NT2/D1 (cell line): Measurements from ENCODE around the gene ARHGEF39.
A peak's percentile ranks its signal among the peaks of the same experiment; 100 is the strongest.

Experiments
- DNase-seq: peaks from one replicate; pipeline ENCODE4 v3.0.0-alpha.2; 2011; ENCODE audit warnings: low read depth, low spot score
- H3K27me3 ChIP-seq: 2 replicates; pipeline ENCODE4 v1.6.0; 2011; ENCODE audit warnings: mild to moderate bottlenecking; ENCODE audit not compliant: insufficient read length, insufficient read depth
- H3K36me3 ChIP-seq: 2 replicates; pipeline ENCODE4 v1.6.1; 2011; ENCODE audit warnings: mild to moderate bottlenecking, low read length, mixed read lengths; ENCODE audit not compliant: insufficient read depth, insufficient read length
- H3K4me1 ChIP-seq: 2 replicates; pipeline ENCODE4 v1.5.1; 2011; ENCODE audit not compliant: insufficient read depth, insufficient read length
- H3K4me3 ChIP-seq: 2 replicates; pipeline ENCODE4 v1.5.1; 2011; ENCODE audit warnings: low read depth; ENCODE audit not compliant: insufficient read length
- H3K9ac ChIP-seq: 2 replicates; pipeline ENCODE4 v1.6.0; 2011; ENCODE audit warnings: low read depth; ENCODE audit not compliant: insufficient read length
- H3K9me3 ChIP-seq: 2 replicates; pipeline ENCODE4 v1.5.1; 2011; ENCODE audit warnings: mild to moderate bottlenecking, low read length; ENCODE audit not compliant: insufficient read depth
- SUZ12 ChIP-seq: IDR thresholded peaks from 2 replicates; pipeline ENCODE4 v1.6.1; 2011; ENCODE audit not compliant: insufficient read length, insufficient read depth; ENCODE audit errors: extremely low read depth
- YY1 ChIP-seq: IDR thresholded peaks from 2 replicates; pipeline ENCODE4 v1.6.1; 2011; ENCODE audit not compliant: insufficient read length, insufficient read depth
- ZNF274 ChIP-seq: IDR thresholded peaks from 2 replicates; pipeline ENCODE4 v1.6.1; 2011; ENCODE audit warnings: mild to moderate bottlenecking, low read depth, low read length

The ARHGEF39 gene

GRCh38 chr9:35661756-35662350 lies 3.1 kb downstream of the ARHGEF39 start:
- Histone ChIP-seq H3K4me3 (no peak overlapping the region), H3K4me1 (peaks cover 12% of the 10 kb centered on the region), H3K36me3 (peaks cover 45% of the 10 kb centered on the region), H3K9me3 (no peaks in the 10 kb centered on the region), H3K9ac (no peak overlapping the region), H3K27me3 (no peaks in the 10 kb centered on the region)
- TF ChIP-seq ZNF274, result no peak
- no peak for TF ChIP-seq YY1
- no peak for TF ChIP-seq SUZ12
- no peak for DNase-seq

DNA sequence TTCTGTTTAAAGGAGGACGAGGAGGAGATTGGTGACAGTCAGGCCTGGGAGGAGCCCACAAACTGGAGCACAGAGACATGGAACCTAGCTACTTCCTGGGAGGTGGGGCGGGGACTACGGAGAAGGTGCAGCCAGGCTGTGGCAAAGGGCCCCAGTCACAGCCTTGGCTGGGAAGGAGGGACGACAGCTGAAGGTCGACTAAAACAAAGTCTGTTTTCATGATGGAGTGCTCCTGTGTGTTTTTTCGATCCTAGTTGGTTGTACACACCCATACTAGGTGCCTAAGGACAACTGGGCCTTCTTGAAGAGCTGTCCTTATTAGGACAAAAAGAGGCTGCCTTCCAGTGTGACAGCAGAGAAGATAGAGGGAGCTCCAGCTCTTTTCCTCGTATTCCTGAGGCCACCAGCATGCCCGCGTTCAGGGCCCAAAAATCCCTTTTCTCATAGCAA lies 4.0 kb downstream of the ARHGEF39 start:
- peaks cover 4% of the 10 kb centered on the region for H3K27me3 ChIP-seq
- H3K9me3 ChIP-seq, result no peaks in the 10 kb centered on the region
- peaks cover 45% of the 10 kb centered on the region for H3K36me3 ChIP-seq
- peaks cover 12% of the 10 kb centered on the region for H3K4me1 ChIP-seq
- TF ChIP-seq ZNF274 (no peak), SUZ12 (no peak), YY1 (no peak)
- DNase-seq, result no peak
- no peak overlapping the region for H3K9ac ChIP-seq
- H3K4me3 ChIP-seq, result no peak overlapping the region

GRCh38 chr9:35659340-35659739 lies 5.7 kb downstream of the ARHGEF39 start:
- peaks cover 7% of the 10 kb centered on the region for H3K27me3 ChIP-seq
- peaks cover 45% of the 10 kb centered on the region for H3K36me3 ChIP-seq
- H3K9me3 ChIP-seq, result no peaks in the 10 kb centered on the region
- H3K9ac ChIP-seq, result peak overlapping the region; percentile 15
- DNase-seq, result no peak
- peak overlapping the region; percentile 84 for H3K4me3 ChIP-seq
- no peak for TF ChIP-seq YY1
- no peak for TF ChIP-seq SUZ12
- TF ChIP-seq ZNF274, result no peak
- H3K4me1 ChIP-seq, result peaks cover 8% of the 10 kb centered on the region

DNA sequence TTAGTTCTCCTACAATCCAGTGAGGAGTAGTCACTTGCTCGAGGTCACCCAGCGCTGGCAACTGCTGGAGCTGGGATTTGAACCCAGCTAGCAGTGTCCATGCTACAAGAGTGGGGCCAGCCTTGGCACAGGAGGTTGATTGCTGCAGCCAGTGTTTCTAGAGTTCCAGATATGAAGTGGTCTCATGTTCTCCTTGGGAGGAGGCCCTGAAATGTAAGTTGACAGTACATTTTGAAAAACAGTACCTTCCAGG lies 6.1 kb downstream of the ARHGEF39 start:
- Histone ChIP-seq H3K4me3 (peak overlapping the region; percentile 84), H3K9me3 (no peaks in the 10 kb centered on the region), H3K9ac (peak overlapping the region; percentile 97), H3K36me3 (peaks cover 40% of the 10 kb centered on the region), H3K4me1 (peaks cover 6% of the 10 kb centered on the region), H3K27me3 (peaks cover 7% of the 10 kb centered on the region)
- no peak for TF ChIP-seq SUZ12
- TF ChIP-seq YY1, result no peak
- no peak for TF ChIP-seq ZNF274
- no peak for DNase-seq

- H3K4me3 ChIP-seq, result peak within 1 kb of the TSS; percentile 84
- no peaks in the 10 kb centered on the region for H3K9me3 ChIP-seq
- H3K27me3 ChIP-seq, result peaks cover 7% of the 10 kb centered on the region
- peak; percentile 66 for DNase-seq
- H3K4me1 ChIP-seq, result peaks cover 2% of the 10 kb centered on the region
- peaks cover 35% of the 10 kb centered on the region for H3K36me3 ChIP-seq
- TF ChIP-seq YY1 (peak; percentile 50), SUZ12 (no peak)
- H3K9ac ChIP-seq, result peak within 1 kb of the TSS; percentile 97
Measured at GRCh38 chr9:35658137-35658967, 6.6 kb downstream of the ARHGEF39 start, which contains the start of gene CCDC107. Gene CCDC107, plus strand, starts transcription at chr9:35658292. Its CDS starts 88 bp downstream, at chr9:35658380.

- H3K9ac ChIP-seq, result peak within 1 kb of the TSS; percentile 97
- H3K4me3 ChIP-seq, result peak within 1 kb of the TSS; percentile 84
- TF ChIP-seq SUZ12 (no peak), YY1 (no peak), ZNF274 (no peak)
- DNase-seq, result peak; percentile 98
- H3K27me3 ChIP-seq, result peaks cover 7% of the 10 kb centered on the region
- H3K9me3 ChIP-seq, result no peaks in the 10 kb centered on the region
- peaks cover 28% of the 10 kb centered on the region for H3K36me3 ChIP-seq
- H3K4me1 ChIP-seq, result no peaks in the 10 kb centered on the region
Measured at GRCh38 chr9:35657546-35658136, 7.4 kb downstream of the ARHGEF39 start, which contains the start of gene RMRP. Gene RMRP, minus strand, starts transcription at chr9:35658019.

GRCh38 chr9:35656831-35657545 lies 8.0 kb downstream of the ARHGEF39 start:
- no peak for TF ChIP-seq YY1
- no peak for TF ChIP-seq ZNF274
- no peak for TF ChIP-seq SUZ12
- peaks cover under 1% of the 10 kb centered on the region for H3K4me1 ChIP-seq
- DNase-seq, result no peak

More at GRCh38 chr9:35656831-35657545, 8.0 kb downstream of the ARHGEF39 start:
- peaks cover 21% of the 10 kb centered on the region for H3K36me3 ChIP-seq
- peak overlapping the region; percentile 34 for H3K9ac ChIP-seq
- peak overlapping the region; percentile 34 for H3K4me3 ChIP-seq
- H3K27me3 ChIP-seq, result peaks cover 7% of the 10 kb centered on the region
- no peaks in the 10 kb centered on the region for H3K9me3 ChIP-seq
